Dendritic cell treated with granulocyte-macrophage colony-stimulating factor and Interleukin-4, amounts not matched to agents 40 ng/mL and 50 ng/mL, for 4 days (primary cell): ENCODE measurements around the gene ARF6.

ENCODE experiments used
- H3K27ac Mint-ChIP-seq: one replicate; pipeline ENCODE4 v1.8.0; 2022; ENCODE audit warnings: mild to moderate bottlenecking, mixed read lengths
- H3K27me3 Mint-ChIP-seq: one replicate; pipeline ENCODE4 v1.8.0; 2022; ENCODE audit warnings: mild to moderate bottlenecking, mixed read lengths
- H3K36me3 Mint-ChIP-seq: one replicate; pipeline ENCODE4 v1.8.0; 2022; ENCODE audit warnings: low read depth, mixed read lengths
- H3K4me1 Mint-ChIP-seq: one replicate; pipeline ENCODE4 v1.8.0; 2022; ENCODE audit warnings: low read depth, mixed read lengths
- H3K4me3 Mint-ChIP-seq: one replicate; pipeline ENCODE4 v1.8.0; 2022; ENCODE audit warnings: mild to moderate bottlenecking, moderate library complexity, mixed read lengths
- H3K9me3 Mint-ChIP-seq: one replicate; pipeline ENCODE4 v1.8.0; 2022; ENCODE audit warnings: mixed read lengths
- intact Hi-C: fragments of 100-400 bp; cut with micrococcal nuclease; formaldehyde crosslinking; loops from one replicate; pipeline ENCODE4 v1.15.0; 2022

Gene ARF6

GRCh38 chr14:49904270-49904669, 11.4 kb downstream of the ARF6 start:
- Mint-ChIP-seq H3K4me1 (peaks cover 33% of the 10 kb centered on the region), H3K4me3 (no peak overlapping the region), H3K36me3 (peaks cover 11% of the 10 kb centered on the region), H3K9me3 (no peaks in the 10 kb centered on the region), H3K27ac (no peak overlapping the region), H3K27me3 (no peaks in the 10 kb centered on the region)
- intact Hi-C loops = no loop called here

GRCh38 chr14:49905989-49906388, 13.1 kb downstream of the ARF6 start:
- intact Hi-C loops = no loop called here
- H3K4me1 Mint-ChIP-seq = peaks cover 38% of the 10 kb centered on the region
- no peaks in the 10 kb centered on the region for H3K9me3 Mint-ChIP-seq
- H3K4me3 Mint-ChIP-seq = no peak overlapping the region
- no peaks in the 10 kb centered on the region for H3K27me3 Mint-ChIP-seq
- H3K36me3 Mint-ChIP-seq = peaks cover 11% of the 10 kb centered on the region
- H3K27ac Mint-ChIP-seq = peak overlapping the region; percentile 51

DNA sequence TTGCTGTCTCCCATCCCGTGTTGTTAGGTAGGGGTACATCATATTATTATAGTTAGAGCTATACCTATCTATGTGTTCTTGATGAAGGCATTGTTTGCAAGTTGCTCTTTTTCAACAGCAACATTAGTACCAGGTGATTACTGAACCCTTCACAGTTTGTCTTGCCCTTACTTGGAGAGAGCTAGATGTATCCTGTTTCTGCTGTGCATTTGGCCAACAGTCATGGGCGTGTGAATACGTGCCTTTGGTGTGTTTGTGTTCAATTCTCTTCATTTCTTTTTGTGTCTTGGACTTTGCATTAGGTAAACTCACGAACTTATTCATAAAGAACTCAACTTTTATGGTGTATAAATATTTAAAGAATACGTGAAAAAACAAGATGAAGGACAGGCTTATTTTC, 14.3 kb downstream of the ARF6 start:
- intact Hi-C loops = no loop called here
- Mint-ChIP-seq H3K4me3 (no peak overlapping the region), H3K4me1 (peaks cover 36% of the 10 kb centered on the region), H3K27ac (peak overlapping the region; percentile 83), H3K27me3 (no peaks in the 10 kb centered on the region), H3K36me3 (peaks cover 8% of the 10 kb centered on the region), H3K9me3 (no peaks in the 10 kb centered on the region)

GRCh38 chr14:49908433-49908782, 15.5 kb downstream of the ARF6 start:
- peaks cover 32% of the 10 kb centered on the region for H3K4me1 Mint-ChIP-seq
- intact Hi-C loops = no loop called here
- peak overlapping the region; percentile 83 for H3K27ac Mint-ChIP-seq
- no peaks in the 10 kb centered on the region for H3K9me3 Mint-ChIP-seq
- no peak overlapping the region for H3K4me3 Mint-ChIP-seq
- no peaks in the 10 kb centered on the region for H3K36me3 Mint-ChIP-seq
- H3K27me3 Mint-ChIP-seq = no peaks in the 10 kb centered on the region

DNA sequence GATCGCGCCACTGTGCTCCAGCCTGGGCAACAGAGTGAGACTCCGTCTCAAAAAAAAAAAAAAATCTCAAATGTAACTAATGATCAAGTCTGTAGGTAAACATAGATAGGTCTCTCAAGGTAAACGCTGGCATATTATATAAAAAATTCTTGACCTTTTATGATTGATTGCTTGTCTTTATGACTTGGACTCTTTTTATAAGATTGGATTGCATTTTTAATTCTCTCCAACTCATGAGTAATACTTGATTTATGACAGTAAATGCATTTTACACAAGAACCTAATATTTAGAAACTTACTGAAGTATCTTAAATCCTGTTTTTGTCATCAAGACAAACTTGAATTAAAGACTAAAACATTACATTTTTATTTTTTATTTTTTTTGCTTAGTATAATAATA, 16.1 kb downstream of the ARF6 start:
- peak overlapping the region; percentile 83 for H3K27ac Mint-ChIP-seq
- no peak overlapping the region for H3K4me3 Mint-ChIP-seq
- no peaks in the 10 kb centered on the region for H3K9me3 Mint-ChIP-seq
- H3K27me3 Mint-ChIP-seq = no peaks in the 10 kb centered on the region
- H3K4me1 Mint-ChIP-seq = peaks cover 32% of the 10 kb centered on the region
- no peaks in the 10 kb centered on the region for H3K36me3 Mint-ChIP-seq
- intact Hi-C loops = no loop called here

- H3K36me3 Mint-ChIP-seq = no peaks in the 10 kb centered on the region
- peak overlapping the region; percentile 51 for H3K27ac Mint-ChIP-seq
- H3K9me3 Mint-ChIP-seq = no peaks in the 10 kb centered on the region
- H3K4me3 Mint-ChIP-seq = no peak overlapping the region
- peaks cover 22% of the 10 kb centered on the region for H3K4me1 Mint-ChIP-seq
- H3K27me3 Mint-ChIP-seq = no peaks in the 10 kb centered on the region
- intact Hi-C loops = no loop called here
These were observed 22.2 kb downstream of the ARF6 start for GRCh38 chr14:49915085-49915484.

- Mint-ChIP-seq H3K4me1 (peaks cover 32% of the 10 kb centered on the region), H3K36me3 (no peaks in the 10 kb centered on the region), H3K27ac (no peak overlapping the region), H3K9me3 (no peaks in the 10 kb centered on the region), H3K27me3 (no peaks in the 10 kb centered on the region), H3K4me3 (no peak overlapping the region)
- intact Hi-C loops = no loop called here
These were observed 25.8 kb downstream of the ARF6 start for GRCh38 chr14:49918706-49919105.

DNA sequence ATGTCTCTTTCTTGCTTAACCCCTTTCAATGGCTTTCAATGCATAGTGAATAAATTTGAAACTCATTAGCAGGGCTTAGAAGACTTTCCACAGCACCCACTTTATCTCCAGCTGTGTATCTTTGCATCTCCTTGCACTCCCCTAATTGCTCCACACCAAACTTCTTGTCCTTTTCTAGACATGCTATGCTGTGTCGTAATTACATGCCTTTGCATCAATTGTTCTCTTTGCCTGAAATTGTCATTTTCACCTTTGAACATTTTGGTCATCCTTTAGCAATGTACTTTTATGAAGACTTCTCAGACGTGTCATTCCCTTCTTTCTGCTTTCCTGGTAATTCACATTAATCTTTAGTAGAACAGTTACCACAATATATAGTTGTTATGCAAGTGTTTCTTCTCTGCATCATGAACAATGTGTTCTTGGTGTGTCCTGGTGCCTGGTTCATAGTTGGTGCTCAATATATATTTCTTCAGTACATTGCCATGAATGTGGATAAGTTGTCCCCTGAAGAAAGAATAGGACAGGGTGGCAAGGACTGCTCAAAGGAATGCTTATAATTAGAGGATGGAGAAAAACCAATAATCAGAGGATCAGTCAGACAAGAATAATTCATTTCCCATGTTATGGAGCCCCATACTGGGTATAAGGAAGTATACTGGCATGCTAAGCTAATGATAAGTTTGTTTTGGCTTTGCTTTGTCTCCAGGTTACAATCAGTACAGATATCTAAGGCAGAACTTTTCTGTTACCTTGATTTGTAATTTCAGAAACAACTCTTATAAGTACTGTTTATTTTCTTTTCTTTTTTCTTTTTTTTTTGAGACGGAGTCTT, 27.2 kb downstream of the ARF6 start:
- no peak overlapping the region for H3K4me3 Mint-ChIP-seq
- H3K27ac Mint-ChIP-seq = peak overlapping the region; percentile 22
- H3K36me3 Mint-ChIP-seq = no peaks in the 10 kb centered on the region
- intact Hi-C loops = no loop called here
- no peaks in the 10 kb centered on the region for H3K27me3 Mint-ChIP-seq
- H3K4me1 Mint-ChIP-seq = peaks cover 40% of the 10 kb centered on the region
- no peaks in the 10 kb centered on the region for H3K9me3 Mint-ChIP-seq

GRCh38 chr14:49920935-49921334, 28.1 kb downstream of the ARF6 start:
- H3K36me3 Mint-ChIP-seq = no peaks in the 10 kb centered on the region
- H3K27me3 Mint-ChIP-seq = no peaks in the 10 kb centered on the region
- H3K4me1 Mint-ChIP-seq = peaks cover 31% of the 10 kb centered on the region
- intact Hi-C loops = no loop called here
- H3K4me3 Mint-ChIP-seq = no peak overlapping the region
- no peaks in the 10 kb centered on the region for H3K9me3 Mint-ChIP-seq
- no peak overlapping the region for H3K27ac Mint-ChIP-seq

DNA sequence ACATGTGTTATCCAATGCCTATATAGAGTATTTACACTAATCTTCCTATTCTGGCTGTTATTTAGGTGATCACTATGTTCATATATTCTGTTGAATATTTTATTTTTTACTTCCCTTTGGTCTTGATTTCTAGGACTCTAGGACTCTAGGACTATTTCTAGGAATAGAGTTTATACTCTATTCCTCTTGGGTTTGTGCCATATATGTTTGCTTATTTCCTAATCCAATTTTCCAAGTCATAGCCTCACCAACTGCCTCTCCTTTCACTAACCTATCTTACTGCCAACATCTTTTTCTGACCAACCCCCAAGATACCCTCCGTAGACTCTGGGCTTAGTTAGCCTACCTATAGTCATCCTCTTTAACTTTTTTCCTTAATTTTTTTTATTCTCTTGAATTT, 28.5 kb downstream of the ARF6 start:
- peaks cover 30% of the 10 kb centered on the region for H3K4me1 Mint-ChIP-seq
- no peak overlapping the region for H3K27ac Mint-ChIP-seq
- H3K4me3 Mint-ChIP-seq = no peak overlapping the region
- H3K36me3 Mint-ChIP-seq = no peaks in the 10 kb centered on the region
- intact Hi-C loops = no loop called here
- no peaks in the 10 kb centered on the region for H3K9me3 Mint-ChIP-seq
- H3K27me3 Mint-ChIP-seq = no peaks in the 10 kb centered on the region

DNA sequence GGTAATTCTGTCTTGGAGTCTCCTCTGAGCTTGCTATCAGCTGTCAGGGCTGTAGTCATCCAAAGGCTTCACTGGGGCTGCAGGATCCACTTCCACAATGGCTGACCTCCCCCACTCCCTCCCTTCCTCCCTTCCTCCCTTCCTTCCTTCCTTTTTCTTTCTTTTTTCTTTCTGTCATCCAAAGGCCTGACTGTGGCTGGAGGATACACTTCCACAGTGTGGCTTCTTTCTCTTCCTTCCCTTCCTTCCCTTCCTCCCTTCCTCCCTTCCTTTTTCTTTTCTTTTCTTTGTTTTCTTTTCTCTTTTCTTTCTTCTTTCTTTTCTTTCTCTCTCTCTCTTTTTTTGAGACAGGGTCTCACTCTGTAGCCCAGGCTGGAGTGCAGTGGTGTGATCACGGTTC, 30.6 kb downstream of the ARF6 start:
- H3K9me3 Mint-ChIP-seq = no peaks in the 10 kb centered on the region
- H3K36me3 Mint-ChIP-seq = no peaks in the 10 kb centered on the region
- peak overlapping the region; percentile 72 for H3K27ac Mint-ChIP-seq
- H3K27me3 Mint-ChIP-seq = no peaks in the 10 kb centered on the region
- intact Hi-C loops = no loop called here
- H3K4me1 Mint-ChIP-seq = peaks cover 30% of the 10 kb centered on the region
- no peak overlapping the region for H3K4me3 Mint-ChIP-seq

DNA sequence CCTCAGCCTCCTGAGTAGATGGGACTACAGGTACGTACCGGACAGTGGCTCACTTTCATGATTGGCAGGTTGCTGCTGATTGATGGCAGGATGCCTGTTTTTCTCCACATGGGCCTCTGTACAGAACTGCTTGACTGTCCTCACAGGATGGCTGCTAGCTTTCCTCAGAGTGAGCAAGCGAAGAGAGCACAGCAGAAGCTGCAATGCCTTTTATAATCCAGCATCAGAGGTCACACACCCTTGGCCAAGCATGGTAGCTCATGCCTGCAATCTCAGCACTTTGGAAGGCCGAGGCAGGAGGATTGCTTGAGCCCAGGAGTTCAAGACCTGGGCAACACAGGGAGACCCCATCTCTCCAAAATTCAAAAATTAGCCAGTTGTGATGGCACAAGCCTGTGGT, 31.0 kb downstream of the ARF6 start:
- Mint-ChIP-seq H3K4me1 (peaks cover 30% of the 10 kb centered on the region), H3K36me3 (no peaks in the 10 kb centered on the region), H3K27me3 (no peaks in the 10 kb centered on the region), H3K27ac (peak overlapping the region; percentile 72), H3K9me3 (no peaks in the 10 kb centered on the region), H3K4me3 (no peak overlapping the region)
- intact Hi-C loops = no loop called here

DNA sequence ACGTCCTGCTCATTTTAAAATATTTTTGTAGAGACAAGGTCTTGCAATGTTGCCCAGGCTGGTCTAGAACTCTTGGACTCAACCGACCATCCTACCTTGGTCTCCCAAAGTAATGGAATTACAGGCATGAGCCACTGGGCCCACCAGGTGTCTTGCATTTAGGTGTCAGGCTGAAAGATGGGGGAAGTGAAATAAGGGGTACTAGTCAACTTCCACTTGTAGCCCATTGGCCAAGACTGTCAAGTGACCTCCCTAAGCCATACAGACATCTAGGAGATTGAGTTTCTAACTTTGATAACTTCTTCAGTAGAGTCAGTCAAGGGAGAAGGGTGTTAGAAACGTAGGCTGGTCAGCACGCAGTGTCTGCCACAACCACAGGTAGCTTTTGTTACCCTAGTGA, 32.0 kb downstream of the ARF6 start:
- H3K27me3 Mint-ChIP-seq = no peaks in the 10 kb centered on the region
- H3K4me1 Mint-ChIP-seq = peaks cover 29% of the 10 kb centered on the region
- H3K4me3 Mint-ChIP-seq = no peak overlapping the region
- no peaks in the 10 kb centered on the region for H3K36me3 Mint-ChIP-seq
- intact Hi-C loops = no loop called here
- no peaks in the 10 kb centered on the region for H3K9me3 Mint-ChIP-seq
- no peak overlapping the region for H3K27ac Mint-ChIP-seq

- Mint-ChIP-seq H3K27ac (no peak overlapping the region), H3K9me3 (no peaks in the 10 kb centered on the region), H3K4me1 (peaks cover 34% of the 10 kb centered on the region), H3K27me3 (no peaks in the 10 kb centered on the region), H3K4me3 (no peak overlapping the region), H3K36me3 (no peaks in the 10 kb centered on the region)
- intact Hi-C loops = no loop called here
These were observed 33.9 kb downstream of the ARF6 start for GRCh38 chr14:49926803-49927202.

- Mint-ChIP-seq H3K9me3 (no peaks in the 10 kb centered on the region), H3K4me1 (peaks cover 38% of the 10 kb centered on the region), H3K27ac (no peak overlapping the region), H3K27me3 (no peaks in the 10 kb centered on the region), H3K36me3 (no peaks in the 10 kb centered on the region), H3K4me3 (no peak overlapping the region)
- intact Hi-C loops = no loop called here
These were observed 35.1 kb downstream of the ARF6 start for GRCh38 chr14:49928015-49928414.
